Breast epithelium (tissue), 4 donors: ENCODE results near the gene CDH23. TPM values are rescaled to one million over a fixed set of nuclear protein-coding genes. Genes with fewer than 3 reads are reported as not detected.

ENCODE experiments used
- DNase-seq, 2 donors: peaks; one replicate each; pipeline ENCODE4 v3.0.0-alpha.2; 2019; ENCODE audit warnings: low spot score in 2 of 2
- H3K27ac ChIP-seq, 2 donors: fragments of 200-600 bp; sonication (generic) in 1 of 2; one replicate each; pipeline ENCODE4 v1.5.1; 2016 to 2019; ENCODE audit warnings: mild to moderate bottlenecking in 1 of 2
- H3K27me3 ChIP-seq, 2 donors: fragments of 200-600 bp; sonication (generic) in 1 of 2; one replicate each; pipeline versions ENCODE4 v1.5.1 to v1.6.0; 2017 to 2019; ENCODE audit warnings: control low read depth in 1 of 2, mild to moderate bottlenecking in 1 of 2
- H3K36me3 ChIP-seq: fragments of 200-600 bp; one replicate; pipeline ENCODE4 v1.5.1; 2019
- H3K4me1 ChIP-seq, 2 donors: fragments of 200-600 bp; sonication (generic); one replicate each; pipeline ENCODE4 v1.5.1; 2016 to 2019; ENCODE audit warnings: control low read depth in 1 of 2
- H3K4me3 ChIP-seq, 3 donors: fragments of 200-600 bp; sonication (generic); 1 replicate in 2 of 3; 2 replicates in 1 of 3; pipeline ENCODE4 v1.5.1; 2016 to 2019; ENCODE audit warnings: mild to moderate bottlenecking in 3 of 3, moderate library complexity in 2 of 3
- H3K9me3 ChIP-seq, 2 donors: fragments of 200-600 bp; sonication (generic) in 1 of 2; one replicate each; pipeline ENCODE4 v1.5.1; 2016 to 2019; ENCODE audit warnings: control low read depth in 1 of 2
- POLR2A ChIP-seq: fragments of 450-650 bp; IDR thresholded peaks from one replicate; pipeline ENCODE4 v1.6.1; 2016; ENCODE audit warnings: antibody characterized with exemption, mild to moderate bottlenecking, moderate library complexity
- POLR2AphosphoS5 ChIP-seq, 3 donors: sonication (generic); formaldehyde crosslinking; IDR thresholded peaks; one replicate each; pipeline ENCODE4 v1.6.1; 2017; ENCODE audit warnings: antibody characterized with exemption in 3 of 3
- intact Hi-C: fragments of 100-400 bp; cut with DNase I; formaldehyde crosslinking; loops from one replicate; pipeline ENCODE4 v1.15.1; 2023; ENCODE audit warnings: low total_unique reads
- total RNA-seq, 3 donors: library from RNA; depleted of rRNA; stranded (reverse); fragments of >200 nt; gene quantifications; one replicate each; pipeline ENCODE4 v1.1.0, GENCODE V29; 2016
- TF ChIP-seq, protein P1 (sequence below), 3 donors: fragments of 450-650 bp; IDR thresholded peaks; one replicate each; pipeline ENCODE4 v1.5.1; 2016 to 2017; ENCODE audit warnings: antibody characterized with exemption in 3 of 3, mild to moderate bottlenecking in 3 of 3, moderate library complexity in 3 of 3

CDH23 gene
- total RNA-seq, 3 donors from 2014 or later: 8.5 to 13.8 (median 11.6) TPM

DNA sequence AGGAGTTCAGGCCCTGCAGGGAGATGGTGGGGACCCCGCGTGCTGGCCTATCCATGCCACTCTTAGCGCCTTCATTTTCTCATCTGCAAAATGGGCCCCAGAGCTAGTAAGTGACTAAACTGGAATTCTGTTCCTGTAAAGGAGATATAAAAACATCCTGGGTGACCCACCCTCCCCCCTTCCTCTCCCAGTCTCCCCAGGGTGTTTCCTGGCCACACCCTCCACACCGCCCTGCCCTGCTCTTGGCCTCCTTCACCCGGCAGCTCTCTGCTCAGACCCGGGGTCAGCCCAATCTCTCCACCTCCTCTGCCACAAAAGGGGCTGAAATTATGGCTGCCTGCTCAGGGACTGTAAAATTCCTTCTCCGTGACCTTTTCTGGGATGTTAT is 252.2 kb downstream of the CDH23 start:
- DNase-seq: no peak
- Histone ChIP-seq H3K4me3 (no peak overlapping the region), H3K4me1 (no peaks in the 10 kb centered on the region), H3K36me3 (no peaks in the 10 kb centered on the region), H3K27me3 (no peaks in the 10 kb centered on the region), H3K27ac (no peak overlapping the region), H3K9me3 (no peaks in the 10 kb centered on the region)
- no peak for TF ChIP-seq POLR2AphosphoS5 (IDR thresholded peaks at IDR 0.05)
- TF ChIP-seq, protein P1, sequence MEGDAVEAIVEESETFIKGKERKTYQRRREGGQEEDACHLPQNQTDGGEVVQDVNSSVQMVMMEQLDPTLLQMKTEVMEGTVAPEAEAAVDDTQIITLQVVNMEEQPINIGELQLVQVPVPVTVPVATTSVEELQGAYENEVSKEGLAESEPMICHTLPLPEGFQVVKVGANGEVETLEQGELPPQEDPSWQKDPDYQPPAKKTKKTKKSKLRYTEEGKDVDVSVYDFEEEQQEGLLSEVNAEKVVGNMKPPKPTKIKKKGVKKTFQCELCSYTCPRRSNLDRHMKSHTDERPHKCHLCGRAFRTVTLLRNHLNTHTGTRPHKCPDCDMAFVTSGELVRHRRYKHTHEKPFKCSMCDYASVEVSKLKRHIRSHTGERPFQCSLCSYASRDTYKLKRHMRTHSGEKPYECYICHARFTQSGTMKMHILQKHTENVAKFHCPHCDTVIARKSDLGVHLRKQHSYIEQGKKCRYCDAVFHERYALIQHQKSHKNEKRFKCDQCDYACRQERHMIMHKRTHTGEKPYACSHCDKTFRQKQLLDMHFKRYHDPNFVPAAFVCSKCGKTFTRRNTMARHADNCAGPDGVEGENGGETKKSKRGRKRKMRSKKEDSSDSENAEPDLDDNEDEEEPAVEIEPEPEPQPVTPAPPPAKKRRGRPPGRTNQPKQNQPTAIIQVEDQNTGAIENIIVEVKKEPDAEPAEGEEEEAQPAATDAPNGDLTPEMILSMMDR (IDR thresholded peaks at IDR 0.05): no peak
- no peak for TF ChIP-seq POLR2A
- intact Hi-C loops: no loop called here

- intact Hi-C loops: no loop called here
Observed at GRCh38 chr10:71649631-71650030, 252.9 kb downstream of the CDH23 start.

GRCh38 chr10:71650397-71650796 is 253.7 kb downstream of the CDH23 start:
- Histone ChIP-seq H3K9me3 (no peaks in the 10 kb centered on the region), H3K36me3 (no peaks in the 10 kb centered on the region), H3K4me3 (no peak overlapping the region), H3K27me3 (no peaks in the 10 kb centered on the region), H3K4me1 (no peaks in the 10 kb centered on the region), H3K27ac (no peak overlapping the region)
- TF ChIP-seq POLR2A: no peak
- DNase-seq: no peak
- intact Hi-C loops: no loop called here

More at GRCh38 chr10:71649631-71650030, 252.9 kb downstream of the CDH23 start:
- Histone ChIP-seq H3K36me3 (no peaks in the 10 kb centered on the region), H3K27ac (no peak overlapping the region), H3K4me3 (no peak overlapping the region), H3K9me3 (no peaks in the 10 kb centered on the region), H3K27me3 (no peaks in the 10 kb centered on the region), H3K4me1 (no peaks in the 10 kb centered on the region)
- no peak for TF ChIP-seq POLR2AphosphoS5 (IDR thresholded peaks at IDR 0.05)
- TF ChIP-seq, protein P1 (IDR thresholded peaks at IDR 0.05): no peak
- TF ChIP-seq POLR2A: no peak
- DNase-seq: no peak

DNA sequence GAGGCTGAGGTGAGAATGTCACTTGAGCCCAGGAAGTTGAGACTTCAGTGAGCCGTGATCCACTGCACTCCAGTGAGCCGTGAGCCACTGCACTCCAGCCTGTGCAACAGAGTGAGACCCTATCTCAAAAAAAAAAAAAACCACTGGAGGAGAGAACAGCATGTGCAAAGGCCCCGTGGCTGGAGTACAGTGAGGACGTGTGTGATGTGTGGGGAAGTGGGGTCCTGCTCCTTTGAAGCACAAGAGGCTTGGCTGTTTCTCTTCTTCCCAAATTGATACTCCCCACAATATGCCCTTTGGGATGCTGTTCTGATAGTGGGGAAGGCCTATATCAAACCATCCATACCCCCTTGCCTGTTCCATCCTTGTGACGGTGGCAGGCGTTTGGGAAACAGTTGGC is 254.7 kb downstream of the CDH23 start:
- TF ChIP-seq POLR2A: no peak
- TF ChIP-seq POLR2AphosphoS5 (IDR thresholded peaks at IDR 0.05): no peak
- TF ChIP-seq, protein P1 (IDR thresholded peaks at IDR 0.05): no peak
- intact Hi-C loops: no loop called here
- no peaks in the 10 kb centered on the region for H3K36me3 ChIP-seq
- no peak for DNase-seq
- H3K9me3 ChIP-seq: no peaks in the 10 kb centered on the region
- H3K27me3 ChIP-seq: no peaks in the 10 kb centered on the region
- H3K27ac ChIP-seq: no peak overlapping the region
- H3K4me3 ChIP-seq: no peak overlapping the region
- no peaks in the 10 kb centered on the region for H3K4me1 ChIP-seq

- Histone ChIP-seq H3K27ac (no peak overlapping the region), H3K4me3 (no peak overlapping the region), H3K27me3 (no peaks in the 10 kb centered on the region), H3K4me1 (no peaks in the 10 kb centered on the region), H3K36me3 (no peaks in the 10 kb centered on the region), H3K9me3 (no peaks in the 10 kb centered on the region)
- DNase-seq: no peak
- intact Hi-C loops: no loop called here
- TF ChIP-seq, protein P1 (IDR thresholded peaks at IDR 0.05): no peak
- TF ChIP-seq POLR2AphosphoS5 (IDR thresholded peaks at IDR 0.05): no peak
- TF ChIP-seq POLR2A: no peak
Observed at GRCh38 chr10:71651928-71652327, 255.2 kb downstream of the CDH23 start.

- no peaks in the 10 kb centered on the region for H3K27me3 ChIP-seq
- H3K36me3 ChIP-seq: no peaks in the 10 kb centered on the region
- H3K4me3 ChIP-seq: no peak overlapping the region
- intact Hi-C loops: no loop called here
- H3K4me1 ChIP-seq: no peaks in the 10 kb centered on the region
- DNase-seq: no peak
- H3K9me3 ChIP-seq: no peaks in the 10 kb centered on the region
- TF ChIP-seq POLR2AphosphoS5 (IDR thresholded peaks at IDR 0.05) (no peak), POLR2A (no peak)
- TF ChIP-seq, protein P1 (IDR thresholded peaks at IDR 0.05): no peak
- no peak overlapping the region for H3K27ac ChIP-seq
Observed at GRCh38 chr10:71653044-71653443, 256.3 kb downstream of the CDH23 start.
